ENCODE results near the gene PRDX3.

DNA sequence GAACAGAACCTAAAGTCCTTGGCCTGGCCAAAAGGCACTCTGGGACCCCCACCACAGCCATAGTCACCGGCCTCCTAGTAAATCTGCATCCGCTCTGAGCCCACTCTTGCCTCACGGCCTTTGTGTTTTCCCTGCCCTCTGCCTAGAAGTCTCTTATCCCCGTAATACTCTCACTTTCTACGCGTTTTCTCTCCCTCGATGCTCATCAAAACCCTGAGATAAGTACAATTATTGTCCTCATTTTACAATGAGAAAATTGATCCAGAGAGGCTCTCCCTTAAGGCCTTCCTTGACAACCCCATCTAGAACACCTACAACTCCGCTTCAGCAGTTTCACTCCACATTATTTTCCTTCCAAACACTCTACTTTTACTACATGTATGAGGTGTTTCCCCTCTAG is 11.6 kb downstream of the PRDX3 start:
- TF ChIP-seq, protein P1, sequence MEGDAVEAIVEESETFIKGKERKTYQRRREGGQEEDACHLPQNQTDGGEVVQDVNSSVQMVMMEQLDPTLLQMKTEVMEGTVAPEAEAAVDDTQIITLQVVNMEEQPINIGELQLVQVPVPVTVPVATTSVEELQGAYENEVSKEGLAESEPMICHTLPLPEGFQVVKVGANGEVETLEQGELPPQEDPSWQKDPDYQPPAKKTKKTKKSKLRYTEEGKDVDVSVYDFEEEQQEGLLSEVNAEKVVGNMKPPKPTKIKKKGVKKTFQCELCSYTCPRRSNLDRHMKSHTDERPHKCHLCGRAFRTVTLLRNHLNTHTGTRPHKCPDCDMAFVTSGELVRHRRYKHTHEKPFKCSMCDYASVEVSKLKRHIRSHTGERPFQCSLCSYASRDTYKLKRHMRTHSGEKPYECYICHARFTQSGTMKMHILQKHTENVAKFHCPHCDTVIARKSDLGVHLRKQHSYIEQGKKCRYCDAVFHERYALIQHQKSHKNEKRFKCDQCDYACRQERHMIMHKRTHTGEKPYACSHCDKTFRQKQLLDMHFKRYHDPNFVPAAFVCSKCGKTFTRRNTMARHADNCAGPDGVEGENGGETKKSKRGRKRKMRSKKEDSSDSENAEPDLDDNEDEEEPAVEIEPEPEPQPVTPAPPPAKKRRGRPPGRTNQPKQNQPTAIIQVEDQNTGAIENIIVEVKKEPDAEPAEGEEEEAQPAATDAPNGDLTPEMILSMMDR (IDR thresholded peaks at IDR 0.05), result no peak
- no peak for TF ChIP-seq POLR2A (IDR thresholded peaks at IDR 0.05)

All from testis (tissue), 2 donors.